ENCODE data around the gene CDC42BPB.

The CDC42BPB gene

DNA sequence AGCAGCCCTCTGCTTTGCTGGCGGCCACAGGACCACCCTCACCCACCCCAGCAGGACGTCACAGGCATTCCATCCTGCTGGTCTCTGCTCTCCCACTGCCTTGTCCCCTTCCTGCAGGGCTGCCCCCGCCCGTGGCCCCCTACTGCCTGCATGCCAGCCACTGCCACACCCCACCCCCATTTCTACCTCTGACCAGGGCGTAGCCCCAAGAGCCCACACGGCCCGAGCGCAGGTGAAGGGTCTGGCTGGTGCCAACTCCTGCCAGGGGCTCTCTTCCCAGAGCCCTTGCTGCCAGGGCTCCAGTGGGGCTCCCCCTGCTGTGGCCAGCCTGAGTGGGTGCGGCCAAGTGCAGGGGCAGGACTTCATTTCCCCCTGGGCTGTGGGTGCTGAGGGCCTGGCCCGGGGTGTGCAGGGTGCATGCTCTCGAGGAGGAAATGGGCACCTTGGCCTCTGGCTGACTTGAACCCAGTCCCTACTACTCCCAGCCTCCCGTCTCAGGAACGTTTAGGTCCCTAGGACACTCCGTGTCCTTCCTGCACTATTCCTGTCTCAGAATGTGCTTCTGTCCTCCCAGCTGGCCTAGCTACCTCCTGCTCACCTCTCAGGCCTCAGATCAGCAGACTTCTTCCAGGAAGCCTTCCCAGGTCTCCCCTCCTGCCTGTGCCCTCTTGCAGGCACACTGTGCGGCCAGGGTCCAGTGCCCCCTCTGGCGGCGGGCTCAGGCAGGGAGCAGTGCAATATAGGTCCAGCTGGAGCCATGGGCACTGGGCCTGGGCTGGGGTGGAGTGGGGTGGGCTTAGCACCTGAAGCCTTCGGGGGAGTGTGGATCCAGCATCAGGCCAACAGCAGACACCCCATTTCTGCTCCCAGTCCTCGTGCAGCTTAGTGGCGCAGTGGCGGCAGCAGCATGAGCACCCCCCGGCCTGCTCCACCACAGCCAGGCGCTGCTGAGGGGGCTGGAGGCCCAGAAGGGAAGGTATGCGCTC, 28.1 kb upstream of the CDC42BPB start:
- Histone ChIP-seq H3K9ac (ENCODE audit: insufficient read length, low read depth) (no peak overlapping the region), H3K4me3 (ENCODE audit: insufficient read length, low read depth) (no peak overlapping the region), H3K9me3 (ENCODE audit: insufficient read depth, low read length) (no peaks in the 10 kb centered on the region), H3K36me3 (ENCODE audit: insufficient read depth, insufficient read length, low read length) (no peaks in the 10 kb centered on the region), H3K27me3 (ENCODE audit: insufficient read depth, insufficient read length) (peaks cover 35% of the 10 kb centered on the region), H3K4me1 (ENCODE audit: insufficient read depth, insufficient read length) (peaks cover 11% of the 10 kb centered on the region)
- TF ChIP-seq ZNF274 (IDR thresholded peaks at IDR 0.05; ENCODE audit: low read depth, low read length) = no peak
- no peak for TF ChIP-seq SUZ12 (IDR thresholded peaks at IDR 0.05; ENCODE audit: extremely low read depth, insufficient read depth, insufficient read length)
- TF ChIP-seq YY1 (IDR thresholded peaks at IDR 0.05; ENCODE audit: insufficient read depth, insufficient read length) = no peak
- no peak for DNase-seq (ENCODE audit: low read depth, low spot score)

DNA sequence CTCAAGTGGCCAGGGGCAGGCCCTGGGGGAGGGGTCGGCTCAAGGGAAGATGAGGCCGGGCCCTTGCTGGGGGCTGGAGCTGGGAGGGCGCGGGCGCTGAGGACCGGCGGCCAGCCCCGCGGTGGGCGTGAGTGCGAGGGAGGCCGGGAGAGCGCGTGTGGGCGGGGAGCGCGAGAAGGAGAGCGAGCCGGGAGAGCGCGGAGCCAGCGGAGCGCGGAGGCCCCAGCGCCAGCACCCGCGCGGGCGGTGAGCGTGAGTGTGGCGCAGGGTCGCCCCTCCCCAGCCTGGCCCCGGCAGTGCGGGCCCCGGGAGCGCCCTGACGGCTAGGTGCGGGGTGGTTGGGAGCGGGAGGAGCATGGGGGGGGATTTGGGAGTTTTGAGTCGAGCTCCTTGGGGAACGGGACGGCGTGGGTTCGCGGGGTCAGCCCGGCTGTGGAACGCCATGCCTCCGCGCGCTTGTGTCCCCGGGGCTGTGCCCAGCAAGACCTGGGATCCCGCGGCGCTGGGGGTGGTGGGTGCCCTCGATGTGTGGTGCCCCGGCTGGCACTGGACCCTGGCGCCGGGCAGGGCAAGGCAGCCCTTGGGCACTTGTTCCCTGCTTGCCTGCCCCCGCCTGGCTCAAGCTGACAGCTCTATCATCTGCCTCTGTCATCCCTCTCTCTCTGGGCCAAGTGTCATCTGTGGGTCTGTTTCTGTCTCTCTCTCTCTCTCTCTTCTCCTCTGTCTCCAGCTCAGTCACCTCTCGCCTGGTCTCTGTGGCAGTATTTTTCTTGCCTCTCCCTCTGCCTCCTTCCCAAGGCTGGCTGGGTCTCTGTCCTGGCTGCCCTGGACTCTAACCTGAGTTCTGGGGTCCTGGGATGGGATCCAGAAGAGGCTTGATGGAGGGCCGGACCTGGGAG, 26.9 kb upstream of the CDC42BPB start, which contains the start of gene LBHD2:
Gene LBHD2 (plus strand): TSS at position 190 of the 899 bp plus-strand sequence. CDS start 1,803 bp downstream, outside the sequence.
- Histone ChIP-seq H3K9me3 (ENCODE audit: insufficient read depth, low read length) (no peaks in the 10 kb centered on the region), H3K9ac (ENCODE audit: insufficient read length, low read depth) (peak within 1 kb of the TSS; percentile 21), H3K4me1 (ENCODE audit: insufficient read depth, insufficient read length) (peaks cover 9% of the 10 kb centered on the region), H3K36me3 (ENCODE audit: insufficient read depth, insufficient read length, low read length) (no peaks in the 10 kb centered on the region), H3K4me3 (ENCODE audit: insufficient read length, low read depth) (peak within 1 kb of the TSS; percentile 32), H3K27me3 (ENCODE audit: insufficient read depth, insufficient read length) (peaks cover 35% of the 10 kb centered on the region)
- TF ChIP-seq YY1 (IDR thresholded peaks at IDR 0.05; ENCODE audit: insufficient read depth, insufficient read length) = no peak
- no peak for TF ChIP-seq ZNF274 (IDR thresholded peaks at IDR 0.05; ENCODE audit: low read depth, low read length)
- no peak for TF ChIP-seq SUZ12 (IDR thresholded peaks at IDR 0.05; ENCODE audit: extremely low read depth, insufficient read depth, insufficient read length)
- no peak for DNase-seq (ENCODE audit: low read depth, low spot score)

GRCh38 chr14:103081951-103082350, 24.6 kb upstream of the CDC42BPB start:
- TF ChIP-seq YY1 (IDR thresholded peaks at IDR 0.05; ENCODE audit: insufficient read depth, insufficient read length) = no peak
- TF ChIP-seq SUZ12 (IDR thresholded peaks at IDR 0.05; ENCODE audit: extremely low read depth, insufficient read depth, insufficient read length) = no peak
- TF ChIP-seq ZNF274 (IDR thresholded peaks at IDR 0.05; ENCODE audit: low read depth, low read length) = no peak

DNA sequence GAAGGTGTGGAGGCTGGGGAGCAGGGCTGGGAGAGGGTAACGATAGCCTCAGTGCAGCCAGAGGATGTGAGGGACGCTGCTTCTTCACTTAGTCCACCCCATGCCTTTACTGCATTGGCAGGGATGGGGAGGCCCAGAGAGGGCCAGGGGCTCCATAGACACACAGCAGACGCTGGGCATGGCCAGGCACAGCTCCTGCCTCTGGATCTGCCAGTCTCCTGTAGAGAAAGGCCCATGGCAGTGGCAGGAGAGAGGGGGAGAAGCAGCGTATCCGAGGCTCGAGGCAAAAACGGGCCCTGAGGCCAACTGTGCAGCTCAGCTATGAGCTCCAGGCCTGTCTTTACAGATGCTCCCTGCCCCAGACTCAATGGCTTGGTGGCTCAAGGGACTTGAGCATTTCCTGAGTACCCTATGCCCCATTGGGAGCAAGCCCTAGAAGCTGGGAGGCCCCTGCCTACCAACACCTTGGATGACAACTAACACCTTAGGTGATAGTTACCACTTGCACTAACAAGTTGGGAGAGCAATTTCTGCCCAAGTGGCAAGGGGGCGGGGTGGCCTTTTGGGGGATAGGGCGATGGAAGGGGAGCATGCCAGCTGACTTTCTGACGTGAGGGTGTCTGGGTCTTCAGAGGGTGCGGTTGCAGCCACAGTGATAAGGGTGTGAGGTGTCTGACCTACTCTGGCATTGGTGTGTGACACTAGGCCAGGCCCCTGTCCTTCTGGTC, 21.7 kb upstream of the CDC42BPB start:
- H3K27me3 ChIP-seq (ENCODE audit: insufficient read depth, insufficient read length) = peaks cover 23% of the 10 kb centered on the region
- TF ChIP-seq SUZ12 (IDR thresholded peaks at IDR 0.05; ENCODE audit: extremely low read depth, insufficient read depth, insufficient read length) (no peak), ZNF274 (IDR thresholded peaks at IDR 0.05; ENCODE audit: low read depth, low read length) (no peak), YY1 (IDR thresholded peaks at IDR 0.05; ENCODE audit: insufficient read depth, insufficient read length) (no peak)

More at GRCh38 chr14:103081951-103082350, 24.6 kb upstream of the CDC42BPB start:
- Histone ChIP-seq H3K36me3 (ENCODE audit: insufficient read depth, insufficient read length, low read length) (no peaks in the 10 kb centered on the region), H3K4me1 (ENCODE audit: insufficient read depth, insufficient read length) (peaks cover 2% of the 10 kb centered on the region), H3K9ac (ENCODE audit: insufficient read length, low read depth) (no peak overlapping the region), H3K4me3 (ENCODE audit: insufficient read length, low read depth) (no peak overlapping the region), H3K9me3 (ENCODE audit: insufficient read depth, low read length) (no peaks in the 10 kb centered on the region), H3K27me3 (ENCODE audit: insufficient read depth, insufficient read length) (peaks cover 35% of the 10 kb centered on the region)
- no peak for DNase-seq (ENCODE audit: low read depth, low spot score)

GRCh38 chr14:103078420-103078749, 21.0 kb upstream of the CDC42BPB start:
- no peak for TF ChIP-seq YY1 (IDR thresholded peaks at IDR 0.05; ENCODE audit: insufficient read depth, insufficient read length)
- no peak for TF ChIP-seq SUZ12 (IDR thresholded peaks at IDR 0.05; ENCODE audit: extremely low read depth, insufficient read depth, insufficient read length)
- TF ChIP-seq ZNF274 (IDR thresholded peaks at IDR 0.05; ENCODE audit: low read depth, low read length) = no peak
- Histone ChIP-seq H3K4me3 (ENCODE audit: insufficient read length, low read depth) (no peak overlapping the region), H3K27me3 (ENCODE audit: insufficient read depth, insufficient read length) (peaks cover 19% of the 10 kb centered on the region), H3K4me1 (ENCODE audit: insufficient read depth, insufficient read length) (peaks cover 4% of the 10 kb centered on the region), H3K36me3 (ENCODE audit: insufficient read depth, insufficient read length, low read length) (no peaks in the 10 kb centered on the region), H3K9ac (ENCODE audit: insufficient read length, low read depth) (no peak overlapping the region), H3K9me3 (ENCODE audit: insufficient read depth, low read length) (no peaks in the 10 kb centered on the region)
- DNase-seq (ENCODE audit: low read depth, low spot score) = peak; percentile 52

More for the DNA sequence above, 21.7 kb upstream of the CDC42BPB start:
- H3K9me3 ChIP-seq (ENCODE audit: insufficient read depth, low read length) = no peaks in the 10 kb centered on the region
- H3K4me1 ChIP-seq (ENCODE audit: insufficient read depth, insufficient read length) = peaks cover 4% of the 10 kb centered on the region
- H3K4me3 ChIP-seq (ENCODE audit: insufficient read length, low read depth) = no peak overlapping the region
- no peak overlapping the region for H3K9ac ChIP-seq (ENCODE audit: insufficient read length, low read depth)
- H3K36me3 ChIP-seq (ENCODE audit: insufficient read depth, insufficient read length, low read length) = no peaks in the 10 kb centered on the region
- no peak for DNase-seq (ENCODE audit: low read depth, low spot score)

DNA sequence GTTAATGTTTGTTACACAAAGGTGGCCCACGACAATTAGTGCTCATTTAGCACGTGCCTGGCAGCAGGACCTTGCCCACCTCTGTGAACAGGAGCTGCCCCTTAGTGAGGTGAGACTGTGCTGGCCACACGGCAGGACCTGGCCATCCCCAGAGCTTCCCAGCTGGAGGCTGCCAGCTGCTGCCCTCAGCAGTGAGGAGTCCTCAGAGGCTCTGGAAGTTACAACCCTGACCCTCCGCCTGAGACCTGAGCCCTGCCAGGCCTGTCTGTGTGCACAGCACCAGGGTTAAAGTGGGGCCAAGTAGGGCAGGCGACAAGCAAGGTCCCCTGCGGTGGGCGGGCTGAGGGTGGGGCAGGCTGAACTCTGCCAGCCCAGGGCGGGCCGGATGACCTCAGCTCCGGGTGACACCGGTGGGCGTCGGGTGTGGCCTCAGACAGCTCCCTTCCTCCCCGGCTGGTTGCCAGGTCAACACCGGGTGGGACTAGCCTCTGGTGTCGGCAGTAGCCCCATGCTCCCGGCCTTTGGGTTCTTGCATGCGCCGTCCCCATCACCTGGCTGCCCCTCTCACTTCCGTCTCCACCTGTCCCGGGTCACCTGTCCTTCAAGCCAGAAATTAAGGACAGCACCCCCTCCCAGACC, 17.5 kb upstream of the CDC42BPB start:
- H3K4me3 ChIP-seq (ENCODE audit: insufficient read length, low read depth) = peak overlapping the region; percentile 47
- DNase-seq (ENCODE audit: low read depth, low spot score) = no peak
- no peak for TF ChIP-seq ZNF274 (IDR thresholded peaks at IDR 0.05; ENCODE audit: low read depth, low read length)
- TF ChIP-seq SUZ12 (IDR thresholded peaks at IDR 0.05; ENCODE audit: extremely low read depth, insufficient read depth, insufficient read length) = no peak
- no peak for TF ChIP-seq YY1 (IDR thresholded peaks at IDR 0.05; ENCODE audit: insufficient read depth, insufficient read length)
- H3K9ac ChIP-seq (ENCODE audit: insufficient read length, low read depth) = peak overlapping the region; percentile 50
- peaks cover 2% of the 10 kb centered on the region for H3K27me3 ChIP-seq (ENCODE audit: insufficient read depth, insufficient read length)
- H3K36me3 ChIP-seq (ENCODE audit: insufficient read depth, insufficient read length, low read length) = no peaks in the 10 kb centered on the region
- H3K4me1 ChIP-seq (ENCODE audit: insufficient read depth, insufficient read length) = peaks cover 22% of the 10 kb centered on the region
- H3K9me3 ChIP-seq (ENCODE audit: insufficient read depth, low read length) = no peaks in the 10 kb centered on the region

Data from NT2/D1 (cell line).